Measurements from ENCODE around the gene DNAJC28.
"Not testable (repeated sequence)": the region's sequence is repeated elsewhere in the genome, so short reads cannot be mapped to it uniquely, and the experiment has no call there.

The DNAJC28 gene

GRCh38 chr21:33480481-33481103 lies 10.9 kb downstream of the DNAJC28 start:
- no peak for DNase-seq

GRCh38 chr21:33479679-33480480 lies 11.6 kb downstream of the DNAJC28 start, which contains the start of gene TMEM50B:
TSS of gene TMEM50B (minus strand) at chr21:33479974. CDS start at chr21:33468885, 11,089 bp downstream.
- DNase-seq, result peak; percentile 98

- peak; percentile 44 for DNase-seq
Observed at GRCh38 chr21:33478935-33479678, 12.4 kb downstream of the DNAJC28 start.

GRCh38 chr21:33478182-33478581 lies 13.3 kb downstream of the DNAJC28 start:
- no peak for DNase-seq

- no peak for DNase-seq
Observed at GRCh38 chr21:33477066-33477465, 14.4 kb downstream of the DNAJC28 start.

- DNase-seq, result no peak
Observed at GRCh38 chr21:33473344-33473743, 18.2 kb downstream of the DNAJC28 start.

GRCh38 chr21:33470701-33471100 lies 20.8 kb downstream of the DNAJC28 start:
- DNase-seq, result no peak

GRCh38 chr21:33469183-33469582 lies 22.3 kb downstream of the DNAJC28 start:
- DNase-seq, result not testable (repeated sequence)

- no peak for DNase-seq
Observed at GRCh38 chr21:33461538-33462250, 29.8 kb downstream of the DNAJC28 start.

GRCh38 chr21:33458861-33459260 lies 32.7 kb downstream of the DNAJC28 start:
- DNase-seq, result no peak

GRCh38 chr21:33455686-33456446 lies 35.6 kb downstream of the DNAJC28 start:
- no peak for DNase-seq

- no peak for DNase-seq
Observed at GRCh38 chr21:33452362-33452761, 39.2 kb downstream of the DNAJC28 start.

GRCh38 chr21:33451634-33452071 lies 39.9 kb downstream of the DNAJC28 start:
- no peak for DNase-seq

- no peak for DNase-seq
Observed at GRCh38 chr21:33449616-33450015, 41.9 kb downstream of the DNAJC28 start.

- DNase-seq, result not testable (repeated sequence)
Observed at GRCh38 chr21:33446620-33447019, 44.9 kb downstream of the DNAJC28 start.

- no peak for DNase-seq
Observed at GRCh38 chr21:33444499-33444898, 47.0 kb downstream of the DNAJC28 start.

- DNase-seq, result no peak
Observed at GRCh38 chr21:33443194-33443593, 48.3 kb downstream of the DNAJC28 start.

GRCh38 chr21:33441489-33442477 lies 49.7 kb downstream of the DNAJC28 start:
- DNase-seq, result no peak

Data from stimulated activated CD4-positive, alpha-beta T cell treated with anti-CD3 and anti-CD28 coated beads, Interleukin-12 subunit alpha, Interleukin-12 subunit beta, amount 100 ng/mL, for 4 hours (primary cell).